ENCODE results near the gene RGL1. TPM values are rescaled to one million over a fixed set of nuclear protein-coding genes. Genes with fewer than 3 reads are reported as not detected.

The RGL1 gene
- polyA plus RNA-seq, 1 donor, result 21.6 TPM

GRCh38 chr1:183891158-183891856, 86.4 kb downstream of the RGL1 start:
- DNase-seq, result no peak

- DNase-seq, result no peak
Measured at GRCh38 chr1:183892351-183892793, 87.5 kb downstream of the RGL1 start.

GRCh38 chr1:183893561-183894289, 88.8 kb downstream of the RGL1 start:
- no peak for DNase-seq

DNA sequence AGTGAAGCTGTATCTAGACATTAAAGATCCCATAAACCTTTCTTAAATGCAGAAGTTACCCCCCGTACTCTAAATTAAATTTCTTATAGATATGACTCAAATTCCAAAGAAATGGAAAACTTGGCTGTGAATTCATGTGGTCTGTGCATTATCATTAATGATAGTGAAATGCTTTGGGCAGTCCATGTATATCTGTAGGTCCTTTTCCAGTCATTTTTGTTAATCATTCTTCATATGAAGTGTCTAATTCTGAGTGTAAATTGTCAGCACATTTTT, 89.3 kb downstream of the RGL1 start:
- no peak for DNase-seq

DNA sequence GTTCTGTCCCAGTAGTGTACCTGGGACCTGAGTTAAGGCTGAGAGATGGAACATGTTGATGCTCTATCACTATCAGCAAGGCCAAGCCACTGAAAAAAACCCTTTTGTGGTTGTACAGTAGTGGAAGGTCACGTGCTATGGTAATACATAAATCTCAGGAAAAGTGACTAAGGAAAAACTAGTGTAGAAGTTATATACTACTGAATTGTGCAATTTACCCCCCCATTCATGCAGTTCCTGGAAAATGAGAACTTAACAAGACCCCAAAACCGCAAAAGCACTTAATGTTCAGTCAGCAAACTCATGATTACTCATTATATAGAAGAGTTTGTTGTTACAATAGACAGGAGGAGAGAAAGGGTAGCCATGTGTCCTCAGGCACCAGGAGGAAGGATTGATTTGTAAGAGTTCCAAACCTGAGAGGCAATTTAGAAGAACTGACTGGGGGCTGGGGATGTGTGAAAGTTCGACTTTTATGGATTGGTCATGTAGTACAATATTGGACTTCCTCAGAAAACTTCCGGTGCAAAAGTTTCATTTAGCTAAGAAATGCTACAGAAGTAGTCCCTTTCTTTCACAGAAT, 91.6 kb downstream of the RGL1 start:
- no peak for DNase-seq

GRCh38 chr1:183898001-183898396, 93.1 kb downstream of the RGL1 start:
- DNase-seq, result no peak

GRCh38 chr1:183898610-183899009, 93.7 kb downstream of the RGL1 start:
- DNase-seq, result no peak

DNA sequence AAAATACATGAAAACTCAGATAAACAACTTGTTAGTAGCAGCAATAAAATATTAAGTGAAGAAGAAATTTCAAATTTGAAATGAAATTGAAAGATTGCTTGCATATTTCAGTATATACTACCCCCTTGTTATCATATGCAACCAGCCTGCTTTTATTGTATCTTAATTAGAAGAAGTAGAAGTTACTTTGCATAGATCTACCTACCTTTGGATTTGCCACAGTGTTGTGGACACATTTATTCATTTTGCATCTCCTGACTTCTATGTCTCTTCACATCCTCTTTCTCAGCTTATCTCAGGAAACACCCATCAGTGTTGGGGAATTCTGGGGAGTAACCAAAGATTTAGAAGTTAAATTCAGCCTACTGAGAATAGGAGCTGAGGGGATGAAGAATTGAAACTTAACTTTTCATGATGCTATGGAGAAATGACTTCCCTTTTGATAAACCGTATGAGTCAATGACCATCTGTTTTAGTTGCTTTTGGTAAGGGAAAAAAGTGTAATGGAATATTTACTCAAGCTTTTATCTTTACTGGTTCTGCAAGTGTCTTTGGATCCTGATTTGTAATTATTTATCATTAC, 96.9 kb downstream of the RGL1 start:
- no peak for DNase-seq

DNA sequence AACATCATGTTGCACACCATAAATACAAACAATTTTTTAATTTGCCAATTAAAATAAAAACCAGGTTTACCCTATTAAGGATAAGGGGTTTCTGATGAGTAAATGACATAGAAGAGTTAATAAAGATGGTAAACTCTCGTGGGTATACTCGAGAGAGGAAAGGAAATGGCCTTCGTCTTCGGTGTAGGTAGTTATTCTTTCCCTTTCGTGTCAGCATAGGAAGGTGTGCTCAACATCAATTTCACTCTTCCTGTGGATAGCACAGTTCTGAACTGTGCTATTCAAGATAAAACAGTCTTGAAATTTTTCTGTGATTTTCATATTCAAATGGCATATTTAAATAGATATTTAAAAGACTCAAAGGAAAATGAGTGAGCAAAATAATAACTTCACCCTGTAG, 98.2 kb downstream of the RGL1 start:
- no peak for DNase-seq

GRCh38 chr1:183905508-183906113, 100.7 kb downstream of the RGL1 start:
- no peak for DNase-seq

DNA sequence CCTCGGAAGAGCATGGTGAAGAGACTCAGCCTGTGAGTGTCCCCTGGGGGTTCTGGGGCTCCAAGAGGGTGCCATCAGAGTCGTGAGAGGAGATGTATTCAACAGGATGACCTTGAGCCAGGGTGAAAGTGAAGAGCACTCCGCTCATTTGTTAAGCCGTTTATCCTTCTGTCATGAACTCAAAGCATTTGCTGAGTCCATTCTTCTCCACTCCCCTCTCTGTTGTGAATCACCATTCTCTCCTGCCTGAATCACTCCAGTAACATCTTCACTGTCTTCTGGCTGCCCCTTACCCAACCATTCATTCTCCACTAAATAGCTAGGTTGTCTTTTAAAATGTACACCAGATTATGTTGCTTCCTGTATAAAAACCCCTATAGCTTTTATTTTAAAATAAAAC, 102.2 kb downstream of the RGL1 start:
- no peak for DNase-seq

DNA sequence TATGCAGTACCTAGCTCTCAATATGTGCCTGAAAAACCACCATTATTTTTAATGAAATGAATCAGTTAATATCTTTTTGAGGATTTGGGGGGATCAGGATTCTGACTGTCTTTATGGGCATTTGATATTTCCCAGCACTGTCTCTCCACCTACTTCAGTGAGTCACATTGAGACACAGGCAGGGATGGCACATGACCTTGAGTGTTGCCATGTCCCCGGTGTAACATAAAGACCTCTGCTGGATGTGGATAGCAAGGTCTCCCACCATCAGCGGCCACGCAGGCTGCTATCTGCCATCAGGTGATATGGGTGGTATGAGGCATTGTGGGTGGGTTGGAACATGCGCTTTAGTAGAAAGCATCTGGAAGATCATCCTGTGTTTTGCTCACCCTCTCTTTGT, 103.2 kb downstream of the RGL1 start:
- DNase-seq, result no peak

GRCh38 chr1:183909672-183910071, 104.8 kb downstream of the RGL1 start:
- no peak for DNase-seq

GRCh38 chr1:183910845-183911244, 105.9 kb downstream of the RGL1 start:
- DNase-seq, result no peak

DNA sequence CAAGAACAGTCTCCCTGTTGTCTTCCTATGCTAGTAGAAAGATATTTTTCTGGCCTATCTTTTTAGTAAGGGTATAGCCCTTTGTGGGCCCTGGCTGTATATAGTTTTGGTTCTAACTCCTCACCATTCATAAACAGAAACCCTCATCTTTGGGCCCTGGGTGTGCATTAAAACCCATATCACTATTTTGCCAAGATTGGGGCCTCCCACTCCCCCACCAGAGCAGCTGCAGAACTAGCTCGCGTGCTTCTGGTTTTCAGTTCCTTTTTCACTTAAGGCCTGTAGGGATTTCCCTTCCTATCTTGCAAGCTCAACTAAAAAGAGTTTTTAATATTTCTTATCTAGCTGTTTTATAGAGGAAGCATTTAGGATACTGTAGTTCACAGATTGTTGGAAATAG, 106.4 kb downstream of the RGL1 start:
- no peak for DNase-seq

GRCh38 chr1:183912265-183912886, 107.5 kb downstream of the RGL1 start:
- DNase-seq, result no peak

- DNase-seq, result no peak
Measured at GRCh38 chr1:183913567-183913993, 108.7 kb downstream of the RGL1 start.

GRCh38 chr1:183914276-183914675, 109.4 kb downstream of the RGL1 start:
- no peak for DNase-seq

DNA sequence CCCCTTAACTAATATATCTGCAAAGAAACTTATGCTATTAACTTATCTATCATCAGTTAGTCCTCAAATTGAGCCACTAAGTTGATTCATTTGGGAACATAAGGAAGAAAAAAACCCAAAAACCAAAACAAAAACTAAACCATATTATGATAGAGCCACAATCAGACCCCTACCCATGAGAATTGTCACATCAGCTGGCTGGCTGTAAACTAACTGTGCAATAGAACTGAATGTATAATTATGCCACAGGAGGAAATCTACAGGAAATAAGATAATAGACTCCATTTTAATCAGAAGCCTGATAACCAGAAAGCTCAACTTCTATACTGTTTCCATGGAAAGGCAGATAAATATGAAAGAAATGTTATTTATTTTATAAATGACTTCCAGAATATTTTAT, 110.0 kb downstream of the RGL1 start:
- no peak for DNase-seq

DNA sequence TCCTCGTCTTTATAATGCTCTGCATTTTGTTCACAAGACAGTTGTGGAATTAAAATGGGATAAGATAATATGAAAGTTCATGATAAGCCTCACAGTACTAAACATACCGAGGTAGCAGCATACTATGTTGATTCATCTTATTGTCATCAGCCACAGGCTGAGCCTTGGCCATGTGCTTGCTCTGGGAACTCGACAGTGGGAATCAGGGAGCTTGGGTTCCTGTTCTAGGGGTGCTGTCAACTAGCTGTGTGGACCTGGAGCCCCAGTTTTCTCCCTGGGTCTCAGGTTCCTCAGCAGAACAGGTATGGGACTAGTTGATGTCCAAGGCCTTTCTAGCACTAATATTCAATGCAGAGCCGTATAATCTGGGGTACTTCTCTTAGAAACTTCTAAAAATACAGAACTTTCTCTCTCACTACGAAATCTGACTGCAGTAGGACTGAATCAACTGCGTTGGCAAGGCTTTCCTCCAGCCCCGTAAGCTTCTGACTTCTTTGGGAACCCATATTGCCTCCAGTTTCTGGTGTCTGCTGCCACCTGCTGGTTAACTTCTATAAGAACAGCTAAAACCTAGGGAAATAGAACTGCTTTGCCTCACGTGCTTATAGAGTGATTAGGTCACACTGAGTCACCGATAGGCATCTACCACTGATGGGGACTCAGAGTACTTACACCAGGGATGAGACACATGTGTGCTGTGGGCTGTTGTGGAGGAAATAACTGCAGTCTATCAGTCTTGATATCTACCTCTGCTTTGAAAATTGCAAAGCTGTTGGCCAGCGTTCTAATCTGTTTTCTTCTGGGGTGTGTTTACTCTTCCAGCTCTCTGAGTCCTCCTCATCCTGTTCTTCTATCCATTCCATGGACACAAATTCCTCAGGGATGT, 110.9 kb downstream of the RGL1 start:
- DNase-seq, result peak; percentile 88

DNA sequence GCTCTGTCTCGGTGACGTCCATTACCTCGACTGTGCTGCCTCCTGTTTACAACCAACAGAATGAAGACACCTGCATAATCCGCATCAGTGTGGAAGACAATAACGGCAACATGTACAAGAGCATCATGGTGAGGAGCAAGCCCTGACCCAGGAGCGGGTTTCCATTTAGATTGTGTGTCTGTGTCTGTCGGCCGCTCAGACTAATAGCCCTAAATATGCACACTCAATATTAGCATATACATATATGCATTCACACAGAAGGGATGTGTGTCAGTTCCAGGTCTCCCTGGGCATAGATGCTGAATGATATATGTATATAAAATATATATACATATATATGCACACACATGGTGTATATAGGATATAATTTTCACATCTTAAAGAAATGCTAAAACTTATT, 111.7 kb downstream of the RGL1 start:
- DNase-seq, result no peak

- no peak for DNase-seq
Measured at GRCh38 chr1:183918589-183918988, 113.7 kb downstream of the RGL1 start.
